ENCODE results near the gene ERBB2. TPM values are rescaled to one million over a fixed set of nuclear protein-coding genes. Genes with fewer than 3 reads are reported as not detected.

Gene ERBB2
- total RNA-seq, 1 donor from 2014 or later: 49.0 TPM

DNA sequence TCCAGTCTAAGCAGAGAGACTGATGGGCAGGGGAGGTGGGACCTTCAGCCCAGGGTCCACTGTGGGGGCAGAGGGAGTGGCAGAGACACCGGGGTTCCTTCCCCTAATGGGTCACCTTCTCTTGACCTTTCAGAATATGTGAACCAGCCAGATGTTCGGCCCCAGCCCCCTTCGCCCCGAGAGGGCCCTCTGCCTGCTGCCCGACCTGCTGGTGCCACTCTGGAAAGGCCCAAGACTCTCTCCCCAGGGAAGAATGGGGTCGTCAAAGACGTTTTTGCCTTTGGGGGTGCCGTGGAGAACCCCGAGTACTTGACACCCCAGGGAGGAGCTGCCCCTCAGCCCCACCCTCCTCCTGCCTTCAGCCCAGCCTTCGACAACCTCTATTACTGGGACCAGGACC lies 27.7 kb downstream of the ERBB2 start:
- H3K27ac Mint-ChIP-seq (ENCODE audit: unreplicated experiment): no peak overlapping the region
- H3K36me3 Mint-ChIP-seq (ENCODE audit: low read depth, unreplicated experiment): peaks cover 9% of the 10 kb centered on the region
- no peak overlapping the region for H3K4me3 Mint-ChIP-seq (ENCODE audit: unreplicated experiment)
- H3K4me1 Mint-ChIP-seq (ENCODE audit: unreplicated experiment): no peaks in the 10 kb centered on the region
- no peak for DNase-seq (ENCODE audit: low spot score)
- TF ChIP-seq, protein P1, sequence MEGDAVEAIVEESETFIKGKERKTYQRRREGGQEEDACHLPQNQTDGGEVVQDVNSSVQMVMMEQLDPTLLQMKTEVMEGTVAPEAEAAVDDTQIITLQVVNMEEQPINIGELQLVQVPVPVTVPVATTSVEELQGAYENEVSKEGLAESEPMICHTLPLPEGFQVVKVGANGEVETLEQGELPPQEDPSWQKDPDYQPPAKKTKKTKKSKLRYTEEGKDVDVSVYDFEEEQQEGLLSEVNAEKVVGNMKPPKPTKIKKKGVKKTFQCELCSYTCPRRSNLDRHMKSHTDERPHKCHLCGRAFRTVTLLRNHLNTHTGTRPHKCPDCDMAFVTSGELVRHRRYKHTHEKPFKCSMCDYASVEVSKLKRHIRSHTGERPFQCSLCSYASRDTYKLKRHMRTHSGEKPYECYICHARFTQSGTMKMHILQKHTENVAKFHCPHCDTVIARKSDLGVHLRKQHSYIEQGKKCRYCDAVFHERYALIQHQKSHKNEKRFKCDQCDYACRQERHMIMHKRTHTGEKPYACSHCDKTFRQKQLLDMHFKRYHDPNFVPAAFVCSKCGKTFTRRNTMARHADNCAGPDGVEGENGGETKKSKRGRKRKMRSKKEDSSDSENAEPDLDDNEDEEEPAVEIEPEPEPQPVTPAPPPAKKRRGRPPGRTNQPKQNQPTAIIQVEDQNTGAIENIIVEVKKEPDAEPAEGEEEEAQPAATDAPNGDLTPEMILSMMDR (IDR thresholded peaks at IDR 0.05; ENCODE audit: unreplicated experiment): no peak
- H3K9me3 Mint-ChIP-seq (ENCODE audit: unreplicated experiment): no peaks in the 10 kb centered on the region
- H3K27me3 Mint-ChIP-seq (ENCODE audit: unreplicated experiment): peaks cover 6% of the 10 kb centered on the region

DNA sequence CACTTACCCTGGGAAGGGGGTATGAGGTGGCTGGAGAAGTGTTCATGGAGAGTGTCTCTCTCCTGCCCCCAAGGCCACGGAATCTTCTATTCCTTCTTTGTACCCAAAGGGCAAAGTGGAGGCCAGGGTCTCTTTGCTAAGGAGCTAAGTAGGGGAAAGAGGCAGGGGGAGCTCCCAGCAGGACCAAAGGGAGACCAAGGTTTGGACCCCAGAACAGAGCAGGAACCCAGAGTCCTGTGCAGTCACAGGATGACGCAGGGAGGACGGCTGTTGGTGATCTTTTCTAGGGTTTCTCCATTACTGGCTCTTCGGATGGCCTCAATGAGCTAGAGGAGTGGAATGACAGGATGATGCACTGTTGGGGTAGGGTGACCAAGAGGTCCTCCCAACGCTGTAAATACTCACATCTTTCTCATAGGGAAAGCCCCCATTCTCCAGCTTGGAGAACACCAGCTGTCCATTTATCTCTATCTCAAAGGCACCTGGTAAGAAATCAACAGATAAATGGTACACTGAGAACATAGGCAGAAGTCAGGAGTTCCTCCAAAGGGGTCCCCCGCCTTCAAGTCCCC lies 29.5 kb downstream of the ERBB2 start:
- Mint-ChIP-seq H3K36me3 (ENCODE audit: low read depth, unreplicated experiment) (peaks cover 9% of the 10 kb centered on the region), H3K4me1 (ENCODE audit: unreplicated experiment) (no peaks in the 10 kb centered on the region), H3K9me3 (ENCODE audit: unreplicated experiment) (no peaks in the 10 kb centered on the region), H3K27me3 (ENCODE audit: unreplicated experiment) (peaks cover 4% of the 10 kb centered on the region), H3K4me3 (ENCODE audit: unreplicated experiment) (peak overlapping the region; percentile 88), H3K27ac (ENCODE audit: unreplicated experiment) (no peak overlapping the region)
- DNase-seq (ENCODE audit: low spot score): no peak
- TF ChIP-seq, protein P1 (IDR thresholded peaks at IDR 0.05; ENCODE audit: unreplicated experiment): no peak

DNA sequence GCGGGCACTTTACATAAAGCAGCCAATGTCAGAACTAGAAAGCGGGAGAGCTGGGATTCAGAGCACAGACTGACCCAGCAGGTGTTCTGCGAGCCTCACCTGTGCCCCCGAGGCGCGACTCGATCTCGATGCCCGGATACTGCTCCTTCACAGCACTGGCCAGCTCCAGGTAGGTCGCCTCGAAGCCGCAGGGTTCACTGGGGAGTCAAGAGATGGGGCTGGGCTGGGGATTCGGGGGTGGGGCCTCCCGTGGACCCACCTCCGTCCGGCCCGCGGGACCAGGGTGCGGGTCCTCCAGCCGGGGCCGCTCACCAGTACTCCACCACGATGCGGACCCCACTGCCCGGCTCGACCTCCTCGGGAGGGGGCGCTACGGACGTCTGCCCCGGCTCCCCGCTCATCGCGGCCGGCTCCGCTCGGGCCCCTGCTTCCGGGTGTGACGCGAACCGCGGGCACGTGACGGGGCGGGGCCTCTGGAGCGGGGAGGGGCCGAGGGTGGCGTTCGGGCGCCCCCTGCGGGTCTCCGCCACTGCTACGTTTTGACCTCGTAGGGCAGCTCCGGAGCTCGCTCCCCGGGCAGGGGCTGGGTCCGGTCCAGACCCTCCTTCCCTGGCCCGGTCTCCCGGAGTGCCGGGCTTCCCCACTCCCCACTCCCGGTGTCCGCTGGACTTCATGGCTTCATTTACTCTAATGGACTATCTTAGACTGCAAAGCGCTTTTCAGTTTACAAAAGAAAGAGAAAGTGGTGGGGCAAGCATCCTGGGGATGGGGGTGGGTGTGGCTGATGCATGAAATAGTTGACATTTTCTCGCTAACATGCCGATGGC lies 30.4 kb downstream of the ERBB2 start, which contains the start of gene MIEN1:
MIEN1 (minus strand) TSS at position 438 of the 827 bp plus-strand sequence; CDS start at position 401, 37 bp downstream.
- H3K4me3 Mint-ChIP-seq (ENCODE audit: unreplicated experiment): peak within 1 kb of the TSS; percentile 88
- TF ChIP-seq, protein P1 (IDR thresholded peaks at IDR 0.05; ENCODE audit: unreplicated experiment): peak; percentile 94
- H3K4me1 Mint-ChIP-seq (ENCODE audit: unreplicated experiment): no peaks in the 10 kb centered on the region
- H3K27ac Mint-ChIP-seq (ENCODE audit: unreplicated experiment): peak within 1 kb of the TSS; percentile 36
- H3K36me3 Mint-ChIP-seq (ENCODE audit: low read depth, unreplicated experiment): peaks cover 9% of the 10 kb centered on the region
- no peaks in the 10 kb centered on the region for H3K9me3 Mint-ChIP-seq (ENCODE audit: unreplicated experiment)
- DNase-seq (ENCODE audit: low spot score): peak; percentile 98
- peaks cover 6% of the 10 kb centered on the region for H3K27me3 Mint-ChIP-seq (ENCODE audit: unreplicated experiment)

DNA sequence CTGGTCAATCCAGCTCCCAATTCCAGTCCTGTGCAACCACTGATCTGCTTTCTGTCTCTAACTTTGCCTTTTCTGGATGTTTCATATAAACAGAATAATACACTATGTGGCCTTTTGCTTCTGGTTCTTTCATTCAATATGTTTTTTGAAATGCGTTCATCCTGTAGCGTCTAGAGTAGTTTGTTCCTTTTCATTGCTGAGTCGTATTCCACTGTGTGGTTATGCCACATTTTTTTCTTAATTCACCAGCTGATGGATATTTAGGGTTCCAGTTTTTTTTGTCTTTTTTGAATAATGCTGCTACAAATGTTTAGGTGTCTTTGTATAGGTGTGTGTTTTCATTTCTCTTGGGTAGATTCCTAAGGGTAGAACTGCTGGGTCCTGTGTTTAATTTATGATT lies 32.7 kb downstream of the ERBB2 start:
- H3K27ac Mint-ChIP-seq (ENCODE audit: unreplicated experiment): peak overlapping the region; percentile 55
- H3K36me3 Mint-ChIP-seq (ENCODE audit: low read depth, unreplicated experiment): peaks cover 5% of the 10 kb centered on the region
- no peaks in the 10 kb centered on the region for H3K9me3 Mint-ChIP-seq (ENCODE audit: unreplicated experiment)
- no peak for DNase-seq (ENCODE audit: low spot score)
- H3K4me3 Mint-ChIP-seq (ENCODE audit: unreplicated experiment): peak overlapping the region; percentile 44
- H3K27me3 Mint-ChIP-seq (ENCODE audit: unreplicated experiment): peaks cover 13% of the 10 kb centered on the region
- TF ChIP-seq, protein P1 (IDR thresholded peaks at IDR 0.05; ENCODE audit: unreplicated experiment): no peak
- no peaks in the 10 kb centered on the region for H3K4me1 Mint-ChIP-seq (ENCODE audit: unreplicated experiment)

DNA sequence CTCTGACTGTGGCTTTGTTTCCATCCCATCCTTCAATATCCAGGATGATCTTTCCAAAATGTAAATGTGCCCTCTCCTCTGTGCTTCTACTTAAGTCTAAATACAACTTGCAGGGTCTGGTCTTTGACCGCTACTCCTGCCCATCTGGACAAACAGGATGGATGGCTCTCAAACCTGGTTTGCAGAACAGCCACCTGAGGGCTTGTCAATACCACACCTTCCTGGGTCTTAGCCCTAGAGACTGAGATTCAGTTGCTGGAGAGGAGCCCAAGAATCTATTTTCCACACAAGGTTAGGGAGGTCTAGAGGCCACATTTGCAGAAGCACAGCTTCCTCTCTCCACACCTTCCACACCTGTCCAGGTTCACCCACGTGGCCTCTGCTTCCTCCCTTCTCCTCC lies 36.0 kb downstream of the ERBB2 start:
- Mint-ChIP-seq H3K36me3 (ENCODE audit: low read depth, unreplicated experiment) (no peaks in the 10 kb centered on the region), H3K4me3 (ENCODE audit: unreplicated experiment) (no peak overlapping the region), H3K27me3 (ENCODE audit: unreplicated experiment) (peaks cover 23% of the 10 kb centered on the region), H3K4me1 (ENCODE audit: unreplicated experiment) (peaks cover 16% of the 10 kb centered on the region), H3K27ac (ENCODE audit: unreplicated experiment) (no peak overlapping the region), H3K9me3 (ENCODE audit: unreplicated experiment) (no peaks in the 10 kb centered on the region)
- TF ChIP-seq, protein P1 (IDR thresholded peaks at IDR 0.05; ENCODE audit: unreplicated experiment): no peak
- no peak for DNase-seq (ENCODE audit: low spot score)

All from endothelial cell (in vitro differentiated cells).